ENCODE measurements around the gene MED8.

MED8 gene

GRCh38 chr1:43419627-43420425 lies 30.2 kb upstream of the MED8 start:
- TF ChIP-seq GABPA (IDR thresholded peaks at IDR 0.05; ENCODE audit: low read depth) (no peak), CTCF (IDR thresholded peaks at IDR 0.05; ENCODE audit: insufficient read depth, low read length) (no peak), REST (IDR thresholded peaks at IDR 0.05; ENCODE audit: insufficient replicate concordance, low read depth) (no peak), SPI1 (IDR thresholded peaks at IDR 0.05; ENCODE audit: borderline replicate concordance, low read depth) (no peak), POLR2AphosphoS5 (IDR thresholded peaks at IDR 0.05; ENCODE audit: low read depth) (no peak)
- H3K27me3 ChIP-seq (ENCODE audit: insufficient read depth, poor library complexity, severe bottlenecking): no peaks in the 10 kb centered on the region
- no peak overlapping the region for H3K27ac ChIP-seq (replicated peaks)
- DNase-seq (ENCODE audit: low read depth in 1 of 2, low spot score in 1 of 2): no peak
- no peak overlapping the region for H3K4me3 ChIP-seq (replicated peaks; ENCODE audit: insufficient read depth, low read length)

- no peaks in the 10 kb centered on the region for H3K27me3 ChIP-seq (ENCODE audit: insufficient read depth, poor library complexity, severe bottlenecking)
- H3K4me3 ChIP-seq (replicated peaks; ENCODE audit: insufficient read depth, low read length): no peak overlapping the region
- TF ChIP-seq POLR2AphosphoS5 (IDR thresholded peaks at IDR 0.05; ENCODE audit: low read depth) (no peak), CTCF (IDR thresholded peaks at IDR 0.05; ENCODE audit: insufficient read depth, low read length) (no peak), GABPA (IDR thresholded peaks at IDR 0.05; ENCODE audit: low read depth) (no peak), SPI1 (IDR thresholded peaks at IDR 0.05; ENCODE audit: borderline replicate concordance, low read depth) (no peak), REST (IDR thresholded peaks at IDR 0.05; ENCODE audit: insufficient replicate concordance, low read depth) (no peak)
- DNase-seq (ENCODE audit: low read depth in 1 of 2, low spot score in 1 of 2): no peak
- no peak overlapping the region for H3K27ac ChIP-seq (replicated peaks)
Measured at GRCh38 chr1:43418858-43419257, 29.3 kb upstream of the MED8 start.

GRCh38 chr1:43415901-43416300 lies 26.3 kb upstream of the MED8 start:
- Histone ChIP-seq H3K27ac (replicated peaks) (no peak overlapping the region), H3K4me3 (replicated peaks; ENCODE audit: insufficient read depth, low read length) (no peak overlapping the region), H3K27me3 (ENCODE audit: insufficient read depth, poor library complexity, severe bottlenecking) (no peaks in the 10 kb centered on the region)
- TF ChIP-seq POLR2AphosphoS5 (IDR thresholded peaks at IDR 0.05; ENCODE audit: low read depth) (no peak), REST (IDR thresholded peaks at IDR 0.05; ENCODE audit: insufficient replicate concordance, low read depth) (no peak), GABPA (IDR thresholded peaks at IDR 0.05; ENCODE audit: low read depth) (no peak), CTCF (IDR thresholded peaks at IDR 0.05; ENCODE audit: insufficient read depth, low read length) (no peak), SPI1 (IDR thresholded peaks at IDR 0.05; ENCODE audit: borderline replicate concordance, low read depth) (no peak)
- no peak for DNase-seq (ENCODE audit: low read depth in 1 of 2, low spot score in 1 of 2)
